HG03521 (cell line): ENCODE measurements around the gene POLR2C.
"Not testable (repeated sequence)": the region's sequence is repeated elsewhere in the genome, so short reads cannot be mapped to it uniquely, and the experiment has no call there.

ENCODE experiments used
- ATAC-seq: cut with Tn5 transposase; IDR thresholded peaks from one replicate; pipeline ENCODE4 v1.9.1; 2021; ENCODE audit warnings: mild to moderate bottlenecking, moderate library complexity; ENCODE audit not compliant: unreplicated experiment

The POLR2C gene

GRCh38 chr16:57478396-57479204 is 16.1 kb downstream of the POLR2C start:
- no peak for ATAC-seq

GRCh38 chr16:57479205-57479975 is 16.9 kb downstream of the POLR2C start:
- no peak for ATAC-seq

- ATAC-seq: no peak
Measured at GRCh38 chr16:57479976-57480753, 17.7 kb downstream of the POLR2C start.

- no peak for ATAC-seq
Measured at GRCh38 chr16:57480754-57481230, 18.3 kb downstream of the POLR2C start.

- ATAC-seq: no peak
Measured at GRCh38 chr16:57481421-57481820, 18.9 kb downstream of the POLR2C start.

- ATAC-seq: no peak
Measured at GRCh38 chr16:57482845-57483545, 20.5 kb downstream of the POLR2C start.

- no peak for ATAC-seq
Measured at GRCh38 chr16:57483725-57484514, 21.4 kb downstream of the POLR2C start.

GRCh38 chr16:57484515-57485005 is 22.1 kb downstream of the POLR2C start:
- no peak for ATAC-seq

GRCh38 chr16:57485091-57485915 is 22.8 kb downstream of the POLR2C start:
- ATAC-seq: no peak

- peak; percentile 77 for ATAC-seq
Measured at GRCh38 chr16:57485916-57486857, 23.7 kb downstream of the POLR2C start, which contains the start of gene DOK4. DOK4 (minus strand) TSS chr16:57486493; CDS start chr16:57479507, 6,986 bp downstream.

- ATAC-seq: no peak
Measured at GRCh38 chr16:57486858-57487834, 24.7 kb downstream of the POLR2C start.

- ATAC-seq: no peak
Measured at GRCh38 chr16:57489229-57489628, 26.8 kb downstream of the POLR2C start.

GRCh38 chr16:57493767-57494166 is 31.3 kb downstream of the POLR2C start:
- ATAC-seq: no peak

- no peak for ATAC-seq
Measured at GRCh38 chr16:57497121-57497520, 34.6 kb downstream of the POLR2C start.

GRCh38 chr16:57498031-57498430 is 35.6 kb downstream of the POLR2C start:
- no peak for ATAC-seq

- not testable (repeated sequence) for ATAC-seq
Measured at GRCh38 chr16:57499941-57500340, 37.5 kb downstream of the POLR2C start.
